NK-92 (cell line): ENCODE data around the gene ISL2.
A peak's percentile ranks its signal among the peaks of the same experiment; 100 is the strongest.
"Not testable (repeated sequence)": the region's sequence is repeated elsewhere in the genome, so short reads cannot be mapped to it uniquely, and the experiment has no call there.

Experiments
- DNase-seq: peaks from one replicate; lab custom pipeline; 2025; ENCODE audit not compliant: unreplicated experiment; lab: John Stamatoyannopoulos, UW

Gene ISL2

GRCh38 chr15:76336254-76337058 lies at the start of gene ISL2:
Gene ISL2 (plus strand): TSS chr15:76336773. CDS start chr15:76336884, 111 bp downstream.
- no peak for DNase-seq

GRCh38 chr15:76289582-76289981 lies 47.0 kb upstream of the ISL2 start:
- no peak for DNase-seq

GRCh38 chr15:76293361-76293760 lies 43.2 kb upstream of the ISL2 start:
- DNase-seq, result no peak

- DNase-seq, result not testable (repeated sequence)
These were observed 42.1 kb upstream of the ISL2 start for GRCh38 chr15:76294463-76294862.

- DNase-seq, result no peak
These were observed 39.7 kb upstream of the ISL2 start for GRCh38 chr15:76296849-76297248.

- DNase-seq, result not testable (repeated sequence)
These were observed 38.6 kb upstream of the ISL2 start for GRCh38 chr15:76297951-76298350.

GRCh38 chr15:76298986-76299385 lies 37.6 kb upstream of the ISL2 start:
- DNase-seq, result no peak

GRCh38 chr15:76299786-76300185 lies 36.8 kb upstream of the ISL2 start:
- no peak for DNase-seq

- DNase-seq, result no peak
These were observed 32.7 kb upstream of the ISL2 start for GRCh38 chr15:76303909-76304308.

GRCh38 chr15:76309601-76310330 lies 26.8 kb upstream of the ISL2 start:
- no peak for DNase-seq

- no peak for DNase-seq
These were observed 26.0 kb upstream of the ISL2 start for GRCh38 chr15:76310475-76311099.

- peak; percentile 23 for DNase-seq
These were observed 25.2 kb upstream of the ISL2 start, which contains the start of gene ETFA for GRCh38 chr15:76311100-76311953. Gene ETFA (minus strand): TSS chr15:76311469. CDS start chr15:76311388, 81 bp downstream.

- no peak for DNase-seq
These were observed 23.9 kb upstream of the ISL2 start for GRCh38 chr15:76312540-76313174.

- DNase-seq, result not testable (repeated sequence)
These were observed 23.4 kb upstream of the ISL2 start for GRCh38 chr15:76313175-76313567.

GRCh38 chr15:76313731-76314130 lies 22.8 kb upstream of the ISL2 start:
- no peak for DNase-seq

GRCh38 chr15:76320012-76320411 lies 16.6 kb upstream of the ISL2 start:
- no peak for DNase-seq

- DNase-seq, result no peak
These were observed 15.4 kb upstream of the ISL2 start for GRCh38 chr15:76321171-76321570.

GRCh38 chr15:76321602-76322001 lies 15.0 kb upstream of the ISL2 start:
- DNase-seq, result no peak

GRCh38 chr15:76324066-76324465 lies 12.5 kb upstream of the ISL2 start:
- DNase-seq, result no peak

GRCh38 chr15:76325704-76326103 lies 10.9 kb upstream of the ISL2 start:
- DNase-seq, result no peak
